Bronchial epithelial cell (primary cell): ENCODE measurements around the gene PHKG2. TPM values are rescaled to one million over a fixed set of nuclear protein-coding genes. Genes with fewer than 3 reads are reported as not detected.
"Not testable (repeated sequence)": the region's sequence is repeated elsewhere in the genome, so short reads cannot be mapped to it uniquely, and the experiment has no call there.

ENCODE experiments used
- DNase-seq: peaks from one replicate; pipeline ENCODE4 v3.0.0-alpha.2; 2010; ENCODE audit warnings: low read depth
- FAIRE-seq: peaks from 2 replicates; lab custom pipeline; 2011; peaks lifted over from hg19 to GRCh38; lab: Jason Lieb, UNC
- H3K27me3 ChIP-seq: 2 replicates; pipeline ENCODE4 v1.5.1; 2011; ENCODE audit warnings: low read length; ENCODE audit not compliant: control insufficient read depth, insufficient read depth
- H3K36me3 ChIP-seq: 2 replicates; pipeline ENCODE4 v1.5.1; 2011; ENCODE audit warnings: low read length; ENCODE audit not compliant: control insufficient read depth, insufficient read depth
- H3K4me3 ChIP-seq: 2 replicates; pipeline ENCODE4 v1.5.1; 2011; ENCODE audit warnings: mild to moderate bottlenecking, low read depth, low read length, control low read depth
- CTCF ChIP-seq: IDR thresholded peaks from 2 replicates; pipeline ENCODE4 v1.5.1; 2011; ENCODE audit warnings: mild to moderate bottlenecking, moderate library complexity, low read length, control low read depth, inconsistent platforms; ENCODE audit not compliant: insufficient read depth, severe bottlenecking
- total RNA-seq: library from RNA; depleted of rRNA; stranded (reverse); fragments of >200 nt; gene quantifications from 2 replicates; pipeline ENCODE4 v1.2.1, GENCODE V29; 2014

The PHKG2 gene
- 10.6 and 14.2 TPM in 2 replicates for total RNA-seq

- TF ChIP-seq CTCF, result no peak
- no peak for FAIRE-seq
- DNase-seq, result peak; percentile 97
- Histone ChIP-seq H3K27me3 (no peaks in the 10 kb centered on the region), H3K36me3 (peaks cover 18% of the 10 kb centered on the region), H3K4me3 (peak within 1 kb of the TSS; percentile 80)
Measured at GRCh38 chr16:30747799-30748633, at the start of gene PHKG2. PHKG2 (plus strand) TSS chr16:30748425; CDS start chr16:30748821, 396 bp downstream.

GRCh38 chr16:30698816-30699614 is 49.2 kb upstream of the PHKG2 start, which contains the start of gene SRCAP:
SRCAP (plus strand) TSS chr16:30699171; CDS start chr16:30700825, 1,654 bp downstream.
- Histone ChIP-seq H3K4me3 (peak within 1 kb of the TSS; percentile 100), H3K27me3 (no peaks in the 10 kb centered on the region), H3K36me3 (peaks cover 8% of the 10 kb centered on the region)
- FAIRE-seq, result no peak
- DNase-seq, result peak; percentile 67
- TF ChIP-seq CTCF, result no peak

GRCh38 chr16:30699615-30700099 is 48.6 kb upstream of the PHKG2 start:
- Histone ChIP-seq H3K27me3 (no peaks in the 10 kb centered on the region), H3K36me3 (peaks cover 13% of the 10 kb centered on the region), H3K4me3 (peak overlapping the region; percentile 100)
- FAIRE-seq (no peak), DNase-seq (no peak)
- no peak for TF ChIP-seq CTCF

- TF ChIP-seq CTCF, result no peak
- Histone ChIP-seq H3K27me3 (no peaks in the 10 kb centered on the region), H3K4me3 (no peak overlapping the region), H3K36me3 (peaks cover 15% of the 10 kb centered on the region)
- FAIRE-seq (no peak), DNase-seq (no peak)
Measured at GRCh38 chr16:30700491-30700890, 47.7 kb upstream of the PHKG2 start.

GRCh38 chr16:30700971-30701370 is 47.3 kb upstream of the PHKG2 start:
- no peak for FAIRE-seq
- no peak for DNase-seq
- no peak for TF ChIP-seq CTCF
- Histone ChIP-seq H3K27me3 (no peaks in the 10 kb centered on the region), H3K36me3 (peaks cover 17% of the 10 kb centered on the region), H3K4me3 (no peak overlapping the region)

GRCh38 chr16:30703071-30703470 is 45.2 kb upstream of the PHKG2 start:
- H3K4me3 ChIP-seq, FAIRE-seq, DNase-seq, H3K27me3 ChIP-seq: not testable (repeated sequence)
- peaks cover 32% of the 10 kb centered on the region for H3K36me3 ChIP-seq
